OCI-LY3 (cell line): ENCODE data around the gene SLC25A29.

Experiments used
- EZH2phosphoT487 ChIP-seq: fragments of 200-600 bp; shearing (Covaris generic); IDR thresholded peaks from 2 replicates; pipeline ENCODE4 v1.6.1; 2018; ENCODE audit warnings: antibody characterized with exemption, mixed run types, low read depth
- TF ChIP-seq, protein P1 (sequence below): fragments of 200-600, 300-600 bp; sonication (generic); IDR thresholded peaks from 2 replicates; pipeline ENCODE4 v1.5.1; 2014; ENCODE audit warnings: antibody characterized with exemption, low read length, low read depth

DNA sequence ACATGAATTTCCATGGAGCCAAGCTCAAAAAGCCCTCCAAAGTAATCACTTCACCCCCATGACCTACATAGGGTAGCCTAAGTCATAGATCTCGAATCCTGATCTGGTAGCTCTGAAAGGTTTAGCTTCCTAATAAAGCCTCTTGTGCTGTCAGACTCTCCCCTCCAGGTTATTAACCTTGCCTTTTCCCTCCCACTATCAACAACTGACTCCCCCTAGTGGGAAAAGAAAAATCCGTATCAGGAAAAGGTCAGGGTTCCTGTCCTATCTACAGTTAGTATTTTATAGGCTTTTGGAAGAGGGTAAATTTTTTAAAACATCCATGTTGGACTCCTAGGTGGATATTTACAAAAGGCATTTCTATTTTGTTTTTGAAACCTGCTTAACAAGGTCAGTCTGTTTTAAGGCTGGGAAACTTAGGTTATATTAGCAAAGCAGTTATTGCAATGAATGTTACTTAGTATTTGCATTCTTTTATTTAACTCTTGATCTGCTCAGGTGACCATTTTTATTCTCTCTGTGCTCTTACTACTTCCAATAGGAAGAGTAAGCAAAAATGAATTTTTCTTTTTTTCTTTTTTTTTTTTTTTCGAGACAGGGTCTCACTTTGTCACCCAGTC is 59.3 kb downstream of the SLC25A29 start:
- TF ChIP-seq, protein P1, sequence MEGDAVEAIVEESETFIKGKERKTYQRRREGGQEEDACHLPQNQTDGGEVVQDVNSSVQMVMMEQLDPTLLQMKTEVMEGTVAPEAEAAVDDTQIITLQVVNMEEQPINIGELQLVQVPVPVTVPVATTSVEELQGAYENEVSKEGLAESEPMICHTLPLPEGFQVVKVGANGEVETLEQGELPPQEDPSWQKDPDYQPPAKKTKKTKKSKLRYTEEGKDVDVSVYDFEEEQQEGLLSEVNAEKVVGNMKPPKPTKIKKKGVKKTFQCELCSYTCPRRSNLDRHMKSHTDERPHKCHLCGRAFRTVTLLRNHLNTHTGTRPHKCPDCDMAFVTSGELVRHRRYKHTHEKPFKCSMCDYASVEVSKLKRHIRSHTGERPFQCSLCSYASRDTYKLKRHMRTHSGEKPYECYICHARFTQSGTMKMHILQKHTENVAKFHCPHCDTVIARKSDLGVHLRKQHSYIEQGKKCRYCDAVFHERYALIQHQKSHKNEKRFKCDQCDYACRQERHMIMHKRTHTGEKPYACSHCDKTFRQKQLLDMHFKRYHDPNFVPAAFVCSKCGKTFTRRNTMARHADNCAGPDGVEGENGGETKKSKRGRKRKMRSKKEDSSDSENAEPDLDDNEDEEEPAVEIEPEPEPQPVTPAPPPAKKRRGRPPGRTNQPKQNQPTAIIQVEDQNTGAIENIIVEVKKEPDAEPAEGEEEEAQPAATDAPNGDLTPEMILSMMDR: peak; percentile 70
- no peak for TF ChIP-seq EZH2phosphoT487
